Gastroesophageal sphincter (tissue), 4 donors: ENCODE measurements around the gene KRTDAP. TPM values are rescaled to one million over a fixed set of nuclear protein-coding genes. Genes with fewer than 3 reads are reported as not detected.

ENCODE experiments used
- ATAC-seq: fragments of 150-250 bp; one replicate; pipeline ENCODE4 v1.9.1; 2016; ENCODE audit warnings: mild to moderate bottlenecking, moderate library complexity
- H3K27ac ChIP-seq, 4 donors: fragments of 200-600 bp; sonication (generic) in 3 of 4; 1 replicate in 3 of 4; 2 replicates in 1 of 4; pipeline ENCODE4 v1.5.1; 2016 to 2019
- H3K27me3 ChIP-seq: fragments of 200-600 bp; sonication (generic); one replicate; pipeline ENCODE4 v1.5.1; 2019
- H3K36me3 ChIP-seq, 2 donors: fragments of 200-600 bp; sonication (generic); one replicate each; pipeline ENCODE4 v1.5.1; 2019; ENCODE audit warnings: control low read depth in 1 of 2
- H3K4me1 ChIP-seq, 3 donors: fragments of 200-600 bp; sonication (generic); 1 replicate in 2 of 3; 2 replicates in 1 of 3; pipeline ENCODE4 v1.5.1; 2016 to 2019; ENCODE audit warnings: control low read depth in 2 of 3
- H3K4me3 ChIP-seq, 2 donors: fragments of 200-600 bp; sonication (generic); one replicate each; pipeline ENCODE4 v1.5.1; 2019; ENCODE audit warnings: mild to moderate bottlenecking in 1 of 2, moderate library complexity in 1 of 2
- H3K9me3 ChIP-seq, 3 donors: fragments of 200-600 bp; sonication (generic); one replicate each; pipeline ENCODE4 v1.5.1; 2017 to 2019; ENCODE audit warnings: control low read depth in 2 of 3
- EP300 ChIP-seq: sonication (generic); formaldehyde crosslinking; IDR thresholded peaks from one replicate; pipeline ENCODE4 v1.6.1; 2017; ENCODE audit warnings: antibody characterized with exemption, mild to moderate bottlenecking
- POLR2A ChIP-seq, 2 donors: fragments of 450-650 bp; IDR thresholded peaks; one replicate each; pipeline ENCODE4 v1.6.1; 2017; ENCODE audit warnings: antibody characterized with exemption in 2 of 2, mild to moderate bottlenecking in 2 of 2, moderate library complexity in 1 of 2
- POLR2AphosphoS5 ChIP-seq: sonication (generic); formaldehyde crosslinking; IDR thresholded peaks from one replicate; pipeline ENCODE4 v1.6.1; 2017; ENCODE audit warnings: antibody characterized with exemption
- WGBS, 2 donors: methylation state at CpG; one replicate each; pipeline ENCODE4 v1.1.5; 2018; ENCODE audit warnings: low coverage in 1 of 2; 5-methylcytosine and 5-hydroxymethylcytosine counted together
- total RNA-seq, 4 donors: library from RNA; depleted of rRNA; stranded (reverse); fragments of >200 nt; gene quantifications; one replicate each; pipeline ENCODE4 v1.1.0, GENCODE V29; 2016
- TF ChIP-seq, protein P1 (sequence below), 4 experiments: fragments of 200-600 bp in 2 of 4; fragments of 450-650 bp in 2 of 4; sonication (generic) in 1 of 4; IDR thresholded peaks; one replicate each; pipeline ENCODE4 v1.5.1; 2017 to 2019; ENCODE audit warnings: antibody characterized with exemption in 4 of 4, mild to moderate bottlenecking in 2 of 4, moderate library complexity in 2 of 4

The KRTDAP gene
- total RNA-seq, 4 donors from 2014 or later, result not detected

DNA sequence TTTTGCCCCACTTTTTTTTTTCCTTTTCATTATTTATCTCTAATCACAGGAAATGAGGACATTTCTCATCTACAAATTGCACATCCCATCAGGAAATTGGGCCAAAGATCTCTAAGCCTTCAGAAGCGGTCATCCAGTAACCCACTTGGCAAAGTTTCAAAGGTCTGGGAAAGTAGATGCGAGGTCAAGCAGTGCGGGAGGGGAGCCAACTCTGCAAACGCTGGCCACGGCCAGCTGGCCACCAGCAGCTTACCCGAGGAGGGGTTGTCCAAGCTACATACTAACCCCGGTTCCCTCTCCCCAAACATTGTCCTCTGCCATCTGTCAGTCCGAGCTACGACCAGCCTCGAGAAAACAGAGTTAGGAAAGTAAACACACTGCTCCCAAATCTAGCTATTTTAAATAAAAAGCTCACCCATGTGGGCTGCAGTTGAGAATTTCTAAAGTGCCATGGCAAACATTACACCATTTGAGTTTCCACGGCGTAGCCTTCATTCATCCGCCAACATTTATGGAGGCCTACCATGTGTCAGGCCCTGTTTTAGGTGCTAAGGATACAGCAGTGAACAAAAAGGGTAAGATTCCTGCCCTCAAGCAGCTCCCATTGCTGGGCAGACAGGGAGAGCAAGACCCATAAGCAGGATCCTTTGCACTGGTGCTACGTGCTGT, 30.7 kb downstream of the KRTDAP start:
- 60 to 78% methylated on average over 4 to 8 of the region's 14 CpGs for WGBS, 2 donors
- TF ChIP-seq, protein P1, sequence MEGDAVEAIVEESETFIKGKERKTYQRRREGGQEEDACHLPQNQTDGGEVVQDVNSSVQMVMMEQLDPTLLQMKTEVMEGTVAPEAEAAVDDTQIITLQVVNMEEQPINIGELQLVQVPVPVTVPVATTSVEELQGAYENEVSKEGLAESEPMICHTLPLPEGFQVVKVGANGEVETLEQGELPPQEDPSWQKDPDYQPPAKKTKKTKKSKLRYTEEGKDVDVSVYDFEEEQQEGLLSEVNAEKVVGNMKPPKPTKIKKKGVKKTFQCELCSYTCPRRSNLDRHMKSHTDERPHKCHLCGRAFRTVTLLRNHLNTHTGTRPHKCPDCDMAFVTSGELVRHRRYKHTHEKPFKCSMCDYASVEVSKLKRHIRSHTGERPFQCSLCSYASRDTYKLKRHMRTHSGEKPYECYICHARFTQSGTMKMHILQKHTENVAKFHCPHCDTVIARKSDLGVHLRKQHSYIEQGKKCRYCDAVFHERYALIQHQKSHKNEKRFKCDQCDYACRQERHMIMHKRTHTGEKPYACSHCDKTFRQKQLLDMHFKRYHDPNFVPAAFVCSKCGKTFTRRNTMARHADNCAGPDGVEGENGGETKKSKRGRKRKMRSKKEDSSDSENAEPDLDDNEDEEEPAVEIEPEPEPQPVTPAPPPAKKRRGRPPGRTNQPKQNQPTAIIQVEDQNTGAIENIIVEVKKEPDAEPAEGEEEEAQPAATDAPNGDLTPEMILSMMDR (IDR thresholded peaks at IDR 0.05), result no peak
- peak; percentile 44 for TF ChIP-seq POLR2AphosphoS5
- Histone ChIP-seq H3K9me3 (no peaks in the 10 kb centered on the region), H3K36me3 (no peaks in the 10 kb centered on the region), H3K27ac (peak overlapping the region in 1 of 4 donors; percentile 27), H3K4me3 (no peak overlapping the region), H3K27me3 (peaks cover 4% of the 10 kb centered on the region), H3K4me1 (peaks cover 0 to 17% (median 6%) of the 10 kb centered on the region in 3 donors)
- ATAC-seq, result no peak

DNA sequence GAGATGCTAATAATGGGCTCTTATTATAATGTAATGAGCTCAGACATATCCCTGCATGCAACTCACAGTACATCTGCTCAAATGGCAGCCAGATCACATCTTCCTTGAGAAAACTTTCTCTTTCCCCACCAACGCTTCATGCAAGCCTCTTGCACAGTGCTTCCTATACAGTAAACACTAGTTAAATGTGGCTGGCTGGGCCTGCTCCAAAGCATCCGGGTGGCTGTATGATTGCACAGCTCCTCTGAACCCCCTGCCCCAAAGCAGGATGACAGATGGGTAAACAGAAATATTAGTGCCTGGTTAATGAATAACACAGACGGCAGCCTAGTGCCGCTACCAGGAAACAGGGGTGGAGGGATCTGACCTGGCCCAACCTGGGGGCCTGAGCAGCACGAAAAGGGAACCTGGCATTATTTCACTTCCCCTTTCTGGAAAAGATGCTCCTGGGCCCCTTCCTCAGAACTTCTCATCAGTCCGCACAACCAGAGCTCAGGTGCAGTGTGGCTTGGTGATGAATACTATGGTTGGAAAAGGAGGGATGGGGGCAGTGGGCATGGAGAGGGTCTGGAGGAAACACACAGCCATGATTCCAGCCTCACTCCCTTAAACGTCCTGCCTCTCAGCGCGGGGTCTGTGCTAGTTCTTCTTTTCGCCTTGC, 31.4 kb downstream of the KRTDAP start:
- Histone ChIP-seq H3K9me3 (no peaks in the 10 kb centered on the region), H3K27ac (no peak overlapping the region), H3K36me3 (no peaks in the 10 kb centered on the region), H3K4me3 (no peak overlapping the region), H3K4me1 (peaks cover 0 to 17% (median 6%) of the 10 kb centered on the region in 3 donors), H3K27me3 (peaks cover 1% of the 10 kb centered on the region)
- 24 to 30% methylated on average over 4 to 10 of the region's 10 CpGs for whole genome bisulfite sequencing, 2 donors
- TF ChIP-seq POLR2A (IDR thresholded peaks at IDR 0.05) (no peak), POLR2AphosphoS5 (no peak), EP300 (no peak)
- TF ChIP-seq, protein P1 (IDR thresholded peaks at IDR 0.05), result no peak
- no peak for ATAC-seq

- no peaks in the 10 kb centered on the region for H3K27me3 ChIP-seq
- peaks cover 0 to 17% (median 6%) of the 10 kb centered on the region in 3 donors for H3K4me1 ChIP-seq
- H3K9me3 ChIP-seq, result no peaks in the 10 kb centered on the region
- no peak overlapping the region for H3K27ac ChIP-seq
- H3K36me3 ChIP-seq, result no peaks in the 10 kb centered on the region
- 55 to 100% methylated on average over 1 of the region's 1 CpG for WGBS, 2 donors
- no peak for ATAC-seq
- H3K4me3 ChIP-seq, result no peak overlapping the region
- no peak for TF ChIP-seq POLR2AphosphoS5
- no peak for TF ChIP-seq EP300
- no peak for TF ChIP-seq POLR2A (IDR thresholded peaks at IDR 0.05)
- TF ChIP-seq, protein P1 (IDR thresholded peaks at IDR 0.05), result no peak
Observed at GRCh38 chr19:35458192-35458591, 32.1 kb downstream of the KRTDAP start.

DNA sequence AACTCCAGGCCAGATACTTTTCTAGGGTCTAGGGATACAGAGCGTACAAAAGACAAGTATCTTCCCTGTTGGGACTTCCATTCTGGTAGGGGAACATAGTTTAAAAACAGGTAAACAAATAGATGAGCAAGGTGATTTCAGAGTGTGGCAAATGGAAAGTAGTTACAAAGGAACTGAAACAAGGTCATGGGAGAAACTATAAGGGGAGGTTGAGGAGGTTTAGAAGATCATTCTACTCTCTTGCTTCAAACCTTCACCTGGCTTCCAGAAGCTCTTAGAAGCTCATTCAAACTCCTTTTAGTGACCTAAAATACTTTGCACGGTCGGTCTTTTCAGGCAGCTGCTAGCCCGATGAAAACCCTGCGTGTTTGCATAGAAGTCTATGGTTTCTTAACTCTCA, 33.1 kb downstream of the KRTDAP start:
- no peaks in the 10 kb centered on the region for H3K36me3 ChIP-seq
- peaks cover 5% of the 10 kb centered on the region for H3K27me3 ChIP-seq
- TF ChIP-seq POLR2AphosphoS5 (no peak), EP300 (no peak), POLR2A (IDR thresholded peaks at IDR 0.05) (no peak)
- TF ChIP-seq, protein P1 (IDR thresholded peaks at IDR 0.05), result no peak
- no peak overlapping the region for H3K4me3 ChIP-seq
- H3K9me3 ChIP-seq, result no peaks in the 10 kb centered on the region
- H3K4me1 ChIP-seq, result peaks cover 0 to 17% (median 6%) of the 10 kb centered on the region in 3 donors
- H3K27ac ChIP-seq, result no peak overlapping the region
- whole genome bisulfite sequencing, 2 donors, result 93 to 94% methylated on average over 3 to 5 of the region's 5 CpGs
- ATAC-seq, result no peak
